Thoracic aorta (tissue), 2 donors: Measurements from ENCODE around the gene DCC. TPM values are rescaled to one million over a fixed set of nuclear protein-coding genes. Genes with fewer than 3 reads are reported as not detected.

ENCODE experiments used
- ATAC-seq: fragments of 150-250 bp; one replicate; pipeline ENCODE4 v1.8.0; 2017; ENCODE audit warnings: low read depth; ENCODE audit not compliant: insufficient number of reproducible peaks, low FRiP score
- DNase-seq: peaks from one replicate; pipeline ENCODE4 v3.0.0-alpha.2; 2020; ENCODE audit warnings: low spot score
- H3K27ac ChIP-seq, 2 donors: fragments of 200-600 bp; sonication (generic); 1 replicate in 1 of 2; 2 replicates in 1 of 2; pipeline ENCODE4 v1.5.1; 2016; ENCODE audit warnings: mild to moderate bottlenecking in 2 of 2, moderate library complexity in 2 of 2
- H3K27me3 ChIP-seq: fragments of 200-600 bp; sonication (generic); replicated peaks from 2 replicates; pipeline ENCODE4 v1.6.0; 2016; ENCODE audit warnings: mild to moderate bottlenecking; ENCODE audit not compliant: insufficient read depth
- H3K36me3 ChIP-seq: fragments of 200-600 bp; sonication (generic); one replicate; pipeline ENCODE4 v1.5.1; 2016
- H3K4me1 ChIP-seq, 2 donors: fragments of 200-600 bp; sonication (generic); 1 replicate in 1 of 2; 2 replicates in 1 of 2; pipeline versions ENCODE4 v1.5.1 to v1.6.0; 2016; ENCODE audit warnings: low read depth in 2 of 2, mild to moderate bottlenecking in 1 of 2; ENCODE audit not compliant: control insufficient read depth in 1 of 2
- H3K4me3 ChIP-seq: fragments of 200-600 bp; sonication (generic); 2 replicates; pipeline ENCODE4 v1.5.1; 2016; ENCODE audit warnings: mild to moderate bottlenecking
- H3K9me3 ChIP-seq: fragments of 200-600 bp; sonication (generic); 2 replicates; pipeline ENCODE4 v1.5.1; 2016
- CTCF ChIP-seq: fragments of 200-600 bp; sonication (generic); IDR thresholded peaks from one replicate; pipeline ENCODE4 v1.5.1; 2019; ENCODE audit warnings: antibody characterized with exemption
- total RNA-seq, 2 donors: library from RNA; depleted of rRNA; stranded (reverse); fragments of >200 nt; gene quantifications; one replicate each; pipeline versions ENCODE4 v1.1.0 to v1.2.3, GENCODE V29; 2016

DCC gene
- total RNA-seq, 2 donors from 2014 or later: not detected

GRCh38 chr18:53148123-53148522 lies 808.1 kb downstream of the DCC start:
- no peaks in the 10 kb centered on the region for H3K36me3 ChIP-seq
- no peaks in the 10 kb centered on the region for H3K4me1 ChIP-seq
- no peak overlapping the region for H3K4me3 ChIP-seq
- no peaks in the 10 kb centered on the region for H3K9me3 ChIP-seq
- ATAC-seq (no peak), DNase-seq (no peak)
- H3K27me3 ChIP-seq: no peaks in the 10 kb centered on the region
- no peak for TF ChIP-seq CTCF
- H3K27ac ChIP-seq: no peak overlapping the region

- H3K4me3 ChIP-seq: no peak overlapping the region
- H3K27me3 ChIP-seq: no peaks in the 10 kb centered on the region
- no peaks in the 10 kb centered on the region for H3K9me3 ChIP-seq
- TF ChIP-seq CTCF: no peak
- H3K27ac ChIP-seq: no peak overlapping the region
- no peaks in the 10 kb centered on the region for H3K36me3 ChIP-seq
- ATAC-seq (no peak), DNase-seq (no peak)
- H3K4me1 ChIP-seq: no peaks in the 10 kb centered on the region
Observed at GRCh38 chr18:53152476-53152875, 812.5 kb downstream of the DCC start.

GRCh38 chr18:53153281-53153680 lies 813.3 kb downstream of the DCC start:
- Histone ChIP-seq H3K4me1 (no peaks in the 10 kb centered on the region), H3K9me3 (no peaks in the 10 kb centered on the region), H3K27ac (no peak overlapping the region), H3K36me3 (no peaks in the 10 kb centered on the region), H3K27me3 (no peaks in the 10 kb centered on the region), H3K4me3 (no peak overlapping the region)
- ATAC-seq (no peak), DNase-seq (no peak)
- TF ChIP-seq CTCF: no peak

GRCh38 chr18:53153800-53154199 lies 813.8 kb downstream of the DCC start:
- no peaks in the 10 kb centered on the region for H3K27me3 ChIP-seq
- ATAC-seq: no peak
- no peaks in the 10 kb centered on the region for H3K36me3 ChIP-seq
- no peak overlapping the region for H3K4me3 ChIP-seq
- H3K4me1 ChIP-seq: no peaks in the 10 kb centered on the region
- no peak overlapping the region for H3K27ac ChIP-seq
- no peak for DNase-seq
- TF ChIP-seq CTCF: no peak
- no peaks in the 10 kb centered on the region for H3K9me3 ChIP-seq

- Histone ChIP-seq H3K9me3 (no peaks in the 10 kb centered on the region), H3K4me1 (no peaks in the 10 kb centered on the region), H3K36me3 (no peaks in the 10 kb centered on the region), H3K4me3 (no peak overlapping the region), H3K27me3 (no peaks in the 10 kb centered on the region), H3K27ac (no peak overlapping the region)
- TF ChIP-seq CTCF: no peak
- DNase-seq (no peak), ATAC-seq (no peak)
Observed at GRCh38 chr18:53165770-53166169, 825.8 kb downstream of the DCC start.
